ENCODE results near the gene ERAS. TPM values are rescaled to one million over a fixed set of nuclear protein-coding genes. Genes with fewer than 3 reads are reported as not detected.
"Not testable (repeated sequence)": the region's sequence is repeated elsewhere in the genome, so short reads cannot be mapped to it uniquely, and the experiment has no call there.

The ERAS gene
- total RNA-seq, 1 experiment from 2014 or later = not detected

DNA sequence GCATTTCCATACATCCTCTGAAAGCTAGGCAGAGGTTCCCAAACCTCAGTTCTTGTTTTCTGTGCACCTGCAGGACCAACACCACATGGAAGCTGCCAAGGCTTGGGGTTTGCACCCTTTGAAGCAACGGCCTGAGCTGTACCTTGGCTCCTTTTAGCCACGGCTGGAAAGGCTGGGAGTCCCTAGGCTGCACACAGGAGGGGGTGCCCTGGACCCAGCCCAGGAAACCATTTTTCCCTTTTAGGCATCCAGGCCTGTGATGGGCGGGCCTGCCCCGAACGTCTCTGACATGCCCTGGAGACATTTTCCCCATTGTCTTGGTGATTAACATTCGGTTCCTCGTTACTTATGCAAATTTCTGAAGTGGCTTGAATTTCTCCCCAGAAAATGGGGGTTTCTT is 26.5 kb downstream of the ERAS start:
- CTCF ChIA-PET = no interaction called here
- ATAC-seq = no peak
- no TSS peak for BruUV-seq (replicated peaks)

DNA sequence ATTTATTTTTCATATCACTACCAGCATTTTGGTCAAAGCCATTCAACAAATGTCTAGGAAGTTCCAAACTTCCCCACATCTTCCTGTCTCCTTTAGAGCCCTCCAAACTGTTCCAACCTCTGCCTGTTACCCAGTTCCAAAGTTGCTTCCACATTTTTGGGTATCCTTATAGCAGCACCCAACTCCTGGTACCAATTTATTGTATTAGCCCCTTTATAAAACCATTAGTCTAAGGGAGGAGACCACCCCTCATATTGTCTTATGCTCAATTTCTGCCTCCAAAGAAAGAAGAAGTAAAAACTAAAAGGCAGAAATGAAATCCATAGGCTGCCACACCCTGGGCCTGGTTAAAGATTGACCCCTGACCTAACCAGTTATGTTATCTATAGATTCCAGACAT is 27.2 kb downstream of the ERAS start:
- POLR2A ChIA-PET; H3K4me3 ChIP-seq (replicated peaks in 1 of 2; ENCODE audit: low read depth in 1 of 2, low read length in 2 of 2); H4K20me1 ChIP-seq (ENCODE audit: insufficient read depth); intact Hi-C loops (cut with micrococcal nuclease); RAD21 ChIA-PET (ENCODE audit: low non-redundant PET in 1 of 2, low total read pairs in 2 of 2, uncharacterized antibody in 2 of 2, unreplicated experiment in 2 of 2); H3K4me2 ChIP-seq (ENCODE audit: low read length); CTCF ChIA-PET; H3K27ac ChIP-seq (ENCODE audit: low read depth, low read length); H3K9me2 ChIP-seq (ENCODE audit: insufficient read depth); H3K4me1 ChIP-seq (ENCODE audit: control insufficient read depth in 1 of 2, insufficient read depth in 2 of 2, low read length in 2 of 2); H3K36me3 ChIP-seq (ENCODE audit: control insufficient read depth in 1 of 2, insufficient read depth in 2 of 2, low read length in 2 of 2); ATAC-seq; H3K9ac ChIP-seq (ENCODE audit: low read length); BruUV-seq (replicated peaks); H3K27me3 ChIP-seq (ENCODE audit: insufficient read depth, low read length); H2AFZ ChIP-seq (ENCODE audit: low read depth, low read length, poor library complexity, severe bottlenecking); DNase-seq (ENCODE audit: low read depth, low spot score); H3K79me2 ChIP-seq (ENCODE audit: insufficient read depth, low read length); H3K9me3 ChIP-seq (ENCODE audit: control insufficient read depth in 1 of 2, insufficient read depth in 1 of 2, low read depth in 1 of 2, low read length in 2 of 2): not testable (repeated sequence)

More for the DNA sequence above, 26.5 kb downstream of the ERAS start:
- Histone ChIP-seq H3K9me3 (ENCODE audit: control insufficient read depth in 1 of 2, insufficient read depth in 1 of 2, low read depth in 1 of 2, low read length in 2 of 2) (no peaks in the 10 kb centered on the region), H3K4me3 (replicated peaks in 1 of 2; ENCODE audit: low read depth in 1 of 2, low read length in 2 of 2) (no peak overlapping the region), H3K79me2 (ENCODE audit: insufficient read depth, low read length) (no peaks in the 10 kb centered on the region), H3K36me3 (ENCODE audit: control insufficient read depth in 1 of 2, insufficient read depth in 2 of 2, low read length in 2 of 2) (no peaks in the 10 kb centered on the region), H2AFZ (ENCODE audit: low read depth, low read length, poor library complexity, severe bottlenecking) (no peak overlapping the region), H3K4me1 (ENCODE audit: control insufficient read depth in 1 of 2, insufficient read depth in 2 of 2, low read length in 2 of 2) (no peaks in the 10 kb centered on the region), H3K9ac (ENCODE audit: low read length) (no peak overlapping the region), H3K4me2 (ENCODE audit: low read length) (no peak overlapping the region), H4K20me1 (ENCODE audit: insufficient read depth) (no peaks in the 10 kb centered on the region), H3K27ac (ENCODE audit: low read depth, low read length) (no peak overlapping the region), H3K27me3 (ENCODE audit: insufficient read depth, low read length) (no peaks in the 10 kb centered on the region), H3K9me2 (ENCODE audit: insufficient read depth) (no peaks in the 10 kb centered on the region)
- no peak for DNase-seq (ENCODE audit: low read depth, low spot score)
- intact Hi-C loops (cut with micrococcal nuclease) = no loop called here
- ChIA-PET RAD21 (ENCODE audit: low non-redundant PET in 1 of 2, low total read pairs in 2 of 2, uncharacterized antibody in 2 of 2, unreplicated experiment in 2 of 2) (no interaction called here), POLR2A (no interaction called here)
- no peak for TF ChIP-seq EGR1 (IDR thresholded peaks at IDR 0.05; ENCODE audit: low read depth)
- no peak for TF ChIP-seq FOSL1 (IDR thresholded peaks at IDR 0.05; ENCODE audit: low read depth)
- TF ChIP-seq ZFX (IDR thresholded peaks at IDR 0.05) = no peak
- no peak for TF ChIP-seq SP1 (IDR thresholded peaks at IDR 0.05; ENCODE audit: low read depth)
- no peak for TF ChIP-seq POLR2A (IDR thresholded peaks at IDR 0.05; ENCODE audit: borderline replicate concordance, extremely low read depth, insufficient read depth, insufficient read length)
- no peak for TF ChIP-seq CBX3 (IDR thresholded peaks at IDR 0.05; ENCODE audit: low read depth)
- TF ChIP-seq, protein P1, sequence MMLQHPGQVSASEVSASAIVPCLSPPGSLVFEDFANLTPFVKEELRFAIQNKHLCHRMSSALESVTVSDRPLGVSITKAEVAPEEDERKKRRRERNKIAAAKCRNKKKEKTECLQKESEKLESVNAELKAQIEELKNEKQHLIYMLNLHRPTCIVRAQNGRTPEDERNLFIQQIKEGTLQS (IDR thresholded peaks at IDR 0.05) = no peak

DNA sequence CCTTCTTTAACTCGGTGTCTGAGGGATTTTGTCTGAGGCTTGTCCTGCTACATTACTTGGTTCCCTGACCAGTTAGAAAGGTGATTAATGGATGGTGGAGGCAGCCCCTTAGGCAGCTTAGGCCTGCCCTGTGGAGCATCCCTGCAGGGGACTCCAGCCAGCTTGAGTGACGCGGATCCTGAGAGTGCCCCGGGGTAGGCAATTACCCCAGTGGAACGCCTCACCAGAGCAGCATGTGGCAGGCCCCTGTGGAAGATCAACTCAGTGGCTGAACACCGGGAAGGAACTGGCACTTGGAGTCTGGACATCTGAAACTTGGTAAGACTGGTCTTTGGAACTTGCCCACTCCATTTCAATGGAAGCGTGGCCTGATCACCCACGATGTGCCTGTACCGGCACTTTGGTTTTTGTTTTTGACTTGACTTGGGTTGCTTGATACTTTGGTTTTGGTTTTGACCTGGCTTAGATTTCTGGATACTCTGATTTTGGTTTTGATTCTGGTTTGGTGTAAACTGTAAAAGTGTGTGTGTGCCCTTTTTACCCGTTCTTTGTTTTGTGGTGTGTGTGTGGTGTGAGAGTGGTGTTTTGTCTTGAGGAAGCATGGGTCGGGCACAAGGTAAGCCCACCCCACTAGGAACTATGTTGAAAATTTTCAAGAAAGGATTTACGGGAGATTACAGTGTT is 27.9 kb downstream of the ERAS start:
- POLR2A ChIA-PET = not testable (repeated sequence)

More for the DNA sequence above, 27.9 kb downstream of the ERAS start:
- H3K9ac ChIP-seq (ENCODE audit: low read length); H2AFZ ChIP-seq (ENCODE audit: low read depth, low read length, poor library complexity, severe bottlenecking); intact Hi-C loops (cut with micrococcal nuclease); H3K79me2 ChIP-seq (ENCODE audit: insufficient read depth, low read length); H3K9me3 ChIP-seq (ENCODE audit: control insufficient read depth in 1 of 2, insufficient read depth in 1 of 2, low read depth in 1 of 2, low read length in 2 of 2); H3K4me3 ChIP-seq (replicated peaks in 1 of 2; ENCODE audit: low read depth in 1 of 2, low read length in 2 of 2); RAD21 ChIA-PET (ENCODE audit: low non-redundant PET in 1 of 2, low total read pairs in 2 of 2, uncharacterized antibody in 2 of 2, unreplicated experiment in 2 of 2); H3K4me1 ChIP-seq (ENCODE audit: control insufficient read depth in 1 of 2, insufficient read depth in 2 of 2, low read length in 2 of 2); DNase-seq (ENCODE audit: low read depth, low spot score); H3K36me3 ChIP-seq (ENCODE audit: control insufficient read depth in 1 of 2, insufficient read depth in 2 of 2, low read length in 2 of 2); ATAC-seq; H3K4me2 ChIP-seq (ENCODE audit: low read length); H4K20me1 ChIP-seq (ENCODE audit: insufficient read depth); CTCF ChIA-PET; H3K27ac ChIP-seq (ENCODE audit: low read depth, low read length); H3K27me3 ChIP-seq (ENCODE audit: insufficient read depth, low read length); H3K9me2 ChIP-seq (ENCODE audit: insufficient read depth); BruUV-seq (replicated peaks): not testable (repeated sequence)

Measured in HCT116 (cell line).